Measurements from ENCODE around the gene PNMA3.

DNA sequence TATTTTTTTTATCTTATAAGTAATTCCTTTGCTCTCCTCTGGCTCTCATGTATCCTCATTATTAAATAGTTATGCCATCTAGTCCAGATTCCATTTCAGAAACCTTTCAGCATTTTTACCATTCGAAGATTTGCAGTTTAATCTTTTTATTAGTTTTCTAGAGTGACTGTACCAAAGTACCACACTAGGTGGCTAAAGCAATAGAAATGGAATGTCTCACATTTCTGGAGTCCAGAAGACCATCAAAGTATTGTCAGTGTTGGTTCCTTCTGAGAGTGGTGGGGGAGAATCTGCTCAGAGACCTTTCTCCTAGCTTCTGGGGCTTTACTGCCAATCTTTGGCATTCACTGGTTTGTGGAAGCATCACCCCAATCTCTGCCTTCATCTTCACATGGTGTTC, 3.7 kb upstream of the PNMA3 start:
- TF ChIP-seq, protein P1, sequence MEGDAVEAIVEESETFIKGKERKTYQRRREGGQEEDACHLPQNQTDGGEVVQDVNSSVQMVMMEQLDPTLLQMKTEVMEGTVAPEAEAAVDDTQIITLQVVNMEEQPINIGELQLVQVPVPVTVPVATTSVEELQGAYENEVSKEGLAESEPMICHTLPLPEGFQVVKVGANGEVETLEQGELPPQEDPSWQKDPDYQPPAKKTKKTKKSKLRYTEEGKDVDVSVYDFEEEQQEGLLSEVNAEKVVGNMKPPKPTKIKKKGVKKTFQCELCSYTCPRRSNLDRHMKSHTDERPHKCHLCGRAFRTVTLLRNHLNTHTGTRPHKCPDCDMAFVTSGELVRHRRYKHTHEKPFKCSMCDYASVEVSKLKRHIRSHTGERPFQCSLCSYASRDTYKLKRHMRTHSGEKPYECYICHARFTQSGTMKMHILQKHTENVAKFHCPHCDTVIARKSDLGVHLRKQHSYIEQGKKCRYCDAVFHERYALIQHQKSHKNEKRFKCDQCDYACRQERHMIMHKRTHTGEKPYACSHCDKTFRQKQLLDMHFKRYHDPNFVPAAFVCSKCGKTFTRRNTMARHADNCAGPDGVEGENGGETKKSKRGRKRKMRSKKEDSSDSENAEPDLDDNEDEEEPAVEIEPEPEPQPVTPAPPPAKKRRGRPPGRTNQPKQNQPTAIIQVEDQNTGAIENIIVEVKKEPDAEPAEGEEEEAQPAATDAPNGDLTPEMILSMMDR (IDR thresholded peaks at IDR 0.05): no peak
- TF ChIP-seq POLR2A (IDR thresholded peaks at IDR 0.05): no peak
